Measurements from ENCODE around the gene SPACA5B. TPM values are rescaled to one million over a fixed set of nuclear protein-coding genes. Genes with fewer than 3 reads are reported as not detected.
"Not testable (repeated sequence)": the region's sequence is repeated elsewhere in the genome, so short reads cannot be mapped to it uniquely, and the experiment has no call there.

SPACA5B gene
- total RNA-seq, 1 donor from 2014 or later, result not detected

GRCh38 chrX:48102874-48103374, 27.5 kb upstream of the SPACA5B start:
- no peak overlapping the region for H3K27ac ChIP-seq (replicated peaks)
- no peaks in the 10 kb centered on the region for H3K9me3 ChIP-seq (replicated peaks)
- H3K4me3 ChIP-seq, result no peak overlapping the region
- DNase-seq, result no peak
- no peak for TF ChIP-seq CTCF (IDR thresholded peaks at IDR 0.05; ENCODE audit: borderline replicate concordance)
- no peaks in the 10 kb centered on the region for H3K36me3 ChIP-seq
- H3K27me3 ChIP-seq (ENCODE audit: low read depth), result no peaks in the 10 kb centered on the region
- intact Hi-C loops (cut with micrococcal nuclease), result no loop called here
- no peaks in the 10 kb centered on the region for H3K4me1 ChIP-seq

- H3K4me3 ChIP-seq, result no peak overlapping the region
- DNase-seq, result no peak
- H3K27me3 ChIP-seq (ENCODE audit: low read depth), result no peaks in the 10 kb centered on the region
- no peak for TF ChIP-seq CTCF (IDR thresholded peaks at IDR 0.05; ENCODE audit: borderline replicate concordance)
- intact Hi-C loops (cut with micrococcal nuclease), result no loop called here
- no peaks in the 10 kb centered on the region for H3K4me1 ChIP-seq
- H3K36me3 ChIP-seq, result no peaks in the 10 kb centered on the region
- H3K27ac ChIP-seq (replicated peaks), result no peak overlapping the region
- no peaks in the 10 kb centered on the region for H3K9me3 ChIP-seq (replicated peaks)
Observed at GRCh38 chrX:48107717-48108116, 22.7 kb upstream of the SPACA5B start.

- H3K27ac ChIP-seq (replicated peaks); DNase-seq; H3K27me3 ChIP-seq (ENCODE audit: low read depth); H3K9me3 ChIP-seq (replicated peaks); H3K4me3 ChIP-seq; H3K36me3 ChIP-seq; H3K4me1 ChIP-seq; intact Hi-C loops (cut with micrococcal nuclease): not testable (repeated sequence)
Observed at GRCh38 chrX:48125286-48125685, 5.1 kb upstream of the SPACA5B start.

GRCh38 chrX:48132308-48132844, 1.9 kb downstream of the SPACA5B start:
- intact Hi-C loops (cut with micrococcal nuclease); H3K27me3 ChIP-seq (ENCODE audit: low read depth); H3K36me3 ChIP-seq; H3K27ac ChIP-seq (replicated peaks); H3K4me3 ChIP-seq; H3K4me1 ChIP-seq; H3K9me3 ChIP-seq (replicated peaks); DNase-seq: not testable (repeated sequence)

GRCh38 chrX:48139076-48139475, 8.7 kb downstream of the SPACA5B start:
- H3K27me3 ChIP-seq (ENCODE audit: low read depth); intact Hi-C loops (cut with micrococcal nuclease); H3K4me3 ChIP-seq; DNase-seq; H3K4me1 ChIP-seq; H3K36me3 ChIP-seq; H3K9me3 ChIP-seq (replicated peaks); H3K27ac ChIP-seq (replicated peaks): not testable (repeated sequence)

- H3K4me1 ChIP-seq; H3K4me3 ChIP-seq; DNase-seq; H3K9me3 ChIP-seq (replicated peaks); intact Hi-C loops (cut with micrococcal nuclease); H3K27ac ChIP-seq (replicated peaks); H3K27me3 ChIP-seq (ENCODE audit: low read depth); H3K36me3 ChIP-seq: not testable (repeated sequence)
Observed at GRCh38 chrX:48141810-48142508, 11.5 kb downstream of the SPACA5B start.

- H3K27ac ChIP-seq (replicated peaks); DNase-seq; H3K4me3 ChIP-seq; intact Hi-C loops (cut with micrococcal nuclease); H3K4me1 ChIP-seq; H3K9me3 ChIP-seq (replicated peaks); H3K36me3 ChIP-seq; H3K27me3 ChIP-seq (ENCODE audit: low read depth): not testable (repeated sequence)
Observed at GRCh38 chrX:48142697-48143096, 12.3 kb downstream of the SPACA5B start.

- DNase-seq, result no peak
- H3K4me1 ChIP-seq, result no peaks in the 10 kb centered on the region
- H3K4me3 ChIP-seq, result no peak overlapping the region
- H3K27me3 ChIP-seq (ENCODE audit: low read depth), result no peaks in the 10 kb centered on the region
- H3K36me3 ChIP-seq, result no peaks in the 10 kb centered on the region
- intact Hi-C loops (cut with micrococcal nuclease), result no loop called here
- no peaks in the 10 kb centered on the region for H3K9me3 ChIP-seq (replicated peaks)
- TF ChIP-seq CTCF (IDR thresholded peaks at IDR 0.05; ENCODE audit: borderline replicate concordance), result no peak
- H3K27ac ChIP-seq (replicated peaks), result no peak overlapping the region
Observed at GRCh38 chrX:48153769-48154168, 23.3 kb downstream of the SPACA5B start.
